GM18499 (cell line): ENCODE results near the gene SAA1.
A peak's percentile ranks its signal among the peaks of the same experiment; 100 is the strongest.

ENCODE experiments used
- ATAC-seq: cut with Tn5 transposase; IDR thresholded peaks from one replicate; pipeline ENCODE4 v1.9.1; 2021; ENCODE audit warnings: moderate number of reproducible peaks; ENCODE audit not compliant: insufficient read depth, unreplicated experiment

The SAA1 gene

DNA sequence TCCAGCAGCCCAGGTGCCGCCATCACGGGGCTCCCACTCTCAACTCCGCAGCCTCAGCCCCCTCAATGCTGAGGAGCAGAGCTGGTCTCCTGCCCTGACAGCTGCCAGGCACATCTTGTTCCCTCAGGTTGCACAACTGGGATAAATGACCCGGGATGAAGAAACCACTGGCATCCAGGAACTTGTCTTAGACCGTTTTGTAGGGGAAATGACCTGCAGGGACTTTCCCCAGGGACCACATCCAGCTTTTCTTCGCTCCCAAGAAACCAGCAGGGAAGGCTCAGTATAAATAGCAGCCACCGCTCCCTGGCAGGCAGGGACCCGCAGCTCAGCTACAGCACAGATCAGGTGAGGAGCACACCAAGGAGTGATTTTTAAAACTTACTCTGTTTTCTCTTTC is at the start of gene SAA1:
TSS of gene SAA1 (plus strand) at position 316 of the 400 bp plus-strand sequence. CDS start 624 bp downstream, outside the sequence.
- no peak for ATAC-seq

DNA sequence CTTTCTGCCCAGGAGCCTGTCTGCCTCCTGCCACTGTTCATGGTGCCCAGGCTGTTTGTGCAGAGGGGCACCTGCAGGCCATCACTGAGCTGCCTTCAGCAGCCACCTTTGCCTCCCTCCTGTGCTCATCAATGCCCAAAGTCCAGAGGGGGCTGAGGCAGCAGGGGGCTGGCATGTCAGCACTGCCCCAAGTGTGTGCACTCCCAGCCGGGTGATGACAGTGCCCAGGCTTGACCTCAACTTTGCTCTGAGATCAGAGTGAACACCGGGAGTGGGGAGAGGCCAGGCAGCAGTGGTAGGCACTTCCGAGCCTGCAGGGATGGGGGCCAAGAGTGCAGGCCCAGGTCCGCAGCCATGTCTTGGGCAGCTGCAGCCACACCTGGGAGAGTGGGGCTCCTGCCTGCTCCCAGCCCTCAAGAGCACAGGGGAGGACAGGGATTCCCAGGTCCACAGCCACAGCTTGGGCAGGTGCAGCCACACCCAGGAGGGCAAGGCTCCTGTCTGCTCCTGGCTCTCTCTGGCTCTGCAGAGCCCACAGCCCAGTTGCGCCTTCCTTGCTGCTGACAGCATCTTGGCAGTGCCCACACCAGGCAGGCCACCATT is 44.7 kb upstream of the SAA1 start:
- no peak for ATAC-seq

DNA sequence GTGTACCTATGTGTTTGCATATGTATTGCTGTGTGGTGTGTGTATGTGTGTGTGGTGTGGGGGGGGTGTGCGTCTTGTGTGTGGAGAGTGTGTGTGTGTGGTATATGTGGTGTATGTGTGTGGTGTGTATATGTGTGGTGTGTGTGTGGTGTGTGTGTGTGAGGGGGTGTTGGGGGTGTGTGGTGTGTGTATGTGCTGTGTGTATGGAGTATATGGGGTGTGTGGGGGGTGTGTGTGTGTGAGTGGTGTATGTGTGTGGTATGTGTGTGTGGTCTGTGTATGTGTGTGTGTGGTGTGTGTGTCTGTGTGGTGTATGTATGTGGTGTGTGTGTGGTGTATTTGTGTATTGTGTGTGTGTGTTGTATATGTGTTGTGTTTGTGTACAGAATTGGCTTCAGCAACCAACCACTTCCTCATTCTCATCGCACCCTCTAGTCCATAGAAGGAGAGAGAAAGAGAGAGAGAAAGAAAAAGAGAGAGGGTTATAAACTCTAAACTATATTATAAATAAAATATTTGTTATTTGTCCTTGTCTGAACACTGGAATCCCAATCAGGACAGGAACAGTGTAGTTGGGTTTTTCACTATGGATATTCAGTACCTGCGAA is 43.1 kb upstream of the SAA1 start:
- ATAC-seq: no peak

DNA sequence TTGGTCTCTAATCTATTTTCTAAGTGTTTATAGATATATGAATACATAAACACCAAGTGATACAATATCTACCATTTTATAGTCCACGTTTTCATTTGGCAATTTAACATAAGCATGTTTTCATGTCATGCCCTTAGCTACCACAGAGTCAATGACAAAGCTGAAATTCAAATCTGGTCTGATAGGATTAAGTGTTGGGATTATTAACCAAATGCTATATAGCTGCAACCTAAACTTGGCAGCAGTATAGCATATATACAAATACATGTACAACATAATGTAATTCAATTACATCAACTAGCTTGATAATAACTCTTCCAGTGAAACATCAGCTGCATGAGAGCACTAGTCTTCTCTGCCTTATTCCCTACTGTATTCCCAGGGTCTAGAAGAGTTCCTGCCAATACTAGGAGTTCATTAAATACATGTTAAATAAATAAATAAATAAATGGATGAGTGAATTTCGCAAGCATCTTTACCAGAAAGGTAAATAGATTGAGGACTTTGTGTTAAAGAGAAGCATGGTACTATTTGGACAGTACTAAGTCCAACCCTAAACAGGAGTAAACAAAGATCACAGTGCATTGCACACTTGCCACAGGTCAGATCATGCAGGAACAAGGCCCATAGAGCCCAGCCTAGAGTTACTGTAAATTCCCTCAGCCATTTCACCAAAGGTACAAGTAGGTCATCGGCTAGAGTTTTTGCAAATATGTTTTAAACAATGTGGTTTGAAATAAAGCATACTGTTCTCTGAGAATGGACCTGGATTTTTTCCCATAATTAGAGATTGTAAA is 42.3 kb upstream of the SAA1 start:
- ATAC-seq: no peak

DNA sequence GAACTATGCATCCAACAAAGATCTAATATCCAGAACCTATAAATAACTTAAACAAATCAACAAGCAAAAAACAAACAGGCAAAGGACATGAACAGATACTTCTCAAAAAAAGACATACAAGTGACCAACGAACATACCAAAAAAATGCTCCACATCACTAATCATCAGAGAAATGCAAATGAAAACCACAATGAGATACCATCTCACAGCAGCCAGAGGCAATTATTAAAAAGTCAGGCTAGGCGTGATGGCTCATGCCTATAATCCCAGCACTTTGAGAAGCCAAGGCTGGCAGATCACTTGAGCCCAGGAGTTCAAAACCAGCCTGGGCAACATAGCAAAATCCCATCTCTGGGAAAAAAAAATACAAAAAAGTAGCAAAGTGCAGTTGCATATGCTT is 40.2 kb upstream of the SAA1 start:
- ATAC-seq: no peak

DNA sequence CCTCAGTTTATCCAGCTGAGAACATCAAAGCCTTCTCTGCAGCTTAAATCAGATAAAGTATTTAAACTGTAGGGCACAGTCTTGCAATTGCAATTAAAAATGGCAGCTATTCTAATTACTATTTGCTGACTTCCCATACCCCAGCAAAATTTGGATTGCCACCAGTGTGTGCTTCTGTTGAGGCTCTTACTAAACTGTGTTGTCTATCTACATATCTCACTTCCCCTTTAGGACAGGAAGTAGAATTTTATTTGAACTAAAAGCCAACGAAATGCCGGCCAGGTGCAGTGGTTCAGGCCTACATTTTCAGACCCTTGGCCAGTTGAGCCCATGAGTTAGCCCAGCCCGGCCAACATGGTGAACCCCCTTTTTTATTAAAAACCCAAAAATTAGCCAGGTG is 36.6 kb upstream of the SAA1 start:
- ATAC-seq: peak; percentile 95

DNA sequence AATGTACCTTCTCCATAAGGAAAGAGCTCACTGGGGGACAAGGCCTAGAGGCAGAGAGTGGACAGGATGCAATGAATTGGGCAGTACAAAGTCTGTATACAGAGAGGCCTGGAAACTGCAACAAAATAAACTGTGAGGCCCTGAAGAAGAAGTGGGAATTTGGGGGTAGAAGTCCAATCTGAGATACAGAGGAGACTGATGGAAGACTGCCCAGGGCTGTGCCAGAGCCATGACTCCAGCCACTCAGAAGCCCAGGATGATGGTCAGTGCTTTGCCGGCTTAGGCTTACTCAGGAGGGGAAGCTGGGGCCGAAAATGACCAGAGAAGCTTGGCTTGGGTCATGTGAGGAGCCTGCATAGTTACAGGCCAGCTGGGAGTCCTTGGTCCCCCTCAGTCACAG is 35.2 kb upstream of the SAA1 start:
- no peak for ATAC-seq

DNA sequence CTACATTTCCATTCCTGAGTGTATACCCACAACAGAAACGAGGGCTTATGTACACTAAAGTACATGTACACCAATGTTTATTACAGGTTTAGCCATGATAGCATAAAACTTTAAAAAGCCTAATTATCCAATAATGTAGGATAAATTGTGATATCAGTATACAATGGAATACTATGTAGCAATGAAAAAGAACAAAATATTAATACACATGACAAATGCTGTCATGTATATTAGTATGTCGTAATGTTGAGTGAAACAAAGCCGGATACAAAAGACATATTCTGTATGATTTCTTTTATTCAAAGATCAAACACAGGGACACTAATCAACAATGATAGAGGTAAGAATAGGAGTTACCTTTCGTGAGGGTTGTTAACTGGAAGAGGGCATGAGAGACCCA is 32.2 kb upstream of the SAA1 start:
- no peak for ATAC-seq

DNA sequence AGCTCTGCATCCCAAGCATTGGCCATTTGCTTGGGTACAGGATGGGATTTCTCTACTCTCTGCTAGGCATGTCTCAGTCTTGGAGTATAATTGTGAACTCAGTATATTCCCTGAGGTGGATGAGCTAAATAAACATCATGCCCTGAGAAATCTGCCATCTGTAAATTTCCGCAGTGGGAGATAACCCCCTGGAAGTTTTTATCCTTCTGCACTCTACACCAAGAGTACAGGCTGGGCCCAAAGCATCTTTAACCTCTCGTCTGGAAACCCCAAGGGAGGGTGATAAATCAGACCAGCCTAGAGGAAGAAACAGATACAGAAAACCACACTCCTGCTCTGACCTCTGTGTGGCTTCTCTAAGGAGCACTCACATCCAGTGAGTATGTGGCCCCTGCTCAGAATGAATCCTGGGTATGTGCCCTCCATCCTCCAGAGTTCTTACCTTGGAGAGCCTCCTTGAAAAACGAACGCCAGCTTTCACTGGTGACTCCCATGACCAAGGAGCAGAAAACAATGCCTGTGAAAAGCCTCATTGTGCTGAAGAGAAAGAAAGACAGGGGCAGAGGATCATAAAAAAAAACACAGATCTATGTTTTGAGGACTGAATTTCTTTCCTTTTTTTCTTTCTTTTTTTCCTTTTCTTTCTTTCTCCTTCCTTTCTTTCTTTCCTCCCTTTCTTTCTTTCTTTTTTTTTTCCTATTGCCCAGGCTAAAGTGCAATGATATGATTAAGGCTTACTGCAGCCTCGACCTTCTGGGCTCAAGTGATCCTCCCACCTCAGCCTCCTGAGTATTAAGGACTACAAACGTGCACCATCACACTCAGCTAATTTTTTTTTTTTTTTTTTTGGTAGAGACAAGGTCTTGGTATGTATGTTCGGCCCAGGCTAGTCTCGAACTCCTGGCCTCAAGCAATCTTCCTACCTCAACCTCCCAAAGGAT is 30.4 kb upstream of the SAA1 start:
- ATAC-seq: no peak

DNA sequence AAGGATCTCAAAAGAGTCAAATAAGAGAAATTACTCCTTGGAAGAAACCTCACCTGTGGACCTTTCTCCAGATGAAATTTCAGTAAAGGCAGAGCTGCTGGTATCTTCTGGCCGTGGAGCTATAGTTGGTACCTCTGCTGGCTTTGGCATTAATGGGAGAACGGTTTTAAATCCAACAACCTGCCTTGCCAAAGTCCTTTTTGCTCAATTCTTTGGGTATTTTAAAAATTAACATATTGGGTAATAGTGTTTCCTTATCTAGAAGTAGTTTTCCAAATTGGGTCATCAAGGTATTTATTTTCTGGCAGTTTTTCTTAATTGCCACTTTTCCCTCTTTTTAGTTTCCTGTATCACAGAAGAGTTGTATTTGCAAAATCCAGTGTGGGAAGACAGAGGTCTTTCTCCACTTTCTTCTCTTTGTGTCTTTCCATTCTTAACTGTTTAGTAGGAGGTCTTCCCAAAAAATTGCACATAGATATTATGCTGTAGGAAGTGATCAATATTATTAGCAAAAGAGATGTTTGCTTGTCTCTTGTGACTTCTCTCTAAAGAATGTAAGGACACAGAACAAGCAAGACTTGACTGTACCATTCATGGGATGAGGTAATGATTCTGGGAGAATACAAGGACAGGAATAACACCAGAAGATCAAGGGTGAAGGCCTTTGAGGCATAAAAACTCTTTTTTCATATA is 29.3 kb upstream of the SAA1 start, which contains the start of gene SAA4:
TSS of gene SAA4 (minus strand) at position 139 of the 693 bp plus-strand sequence. CDS start 876 bp downstream, outside the sequence.
- ATAC-seq: no peak

DNA sequence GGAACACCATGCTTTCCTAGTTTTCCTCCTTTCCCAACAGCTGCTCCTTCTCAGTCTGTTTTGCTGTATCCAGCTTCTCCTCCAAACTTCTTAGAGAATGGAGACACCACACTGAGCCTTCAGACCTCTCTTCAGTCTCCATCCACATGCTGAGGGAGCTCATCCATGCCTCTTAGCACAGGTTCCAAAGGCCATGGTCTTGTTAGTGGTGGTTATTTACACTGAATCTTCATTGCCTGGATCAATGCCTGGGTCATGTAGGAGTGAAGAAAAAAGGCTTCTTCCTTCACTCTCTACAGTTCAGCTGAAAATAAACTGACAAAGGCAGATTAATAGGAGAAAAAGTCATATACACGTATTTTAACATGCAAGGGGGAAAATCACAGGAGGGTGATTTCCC is 26.4 kb upstream of the SAA1 start:
- ATAC-seq: no peak

DNA sequence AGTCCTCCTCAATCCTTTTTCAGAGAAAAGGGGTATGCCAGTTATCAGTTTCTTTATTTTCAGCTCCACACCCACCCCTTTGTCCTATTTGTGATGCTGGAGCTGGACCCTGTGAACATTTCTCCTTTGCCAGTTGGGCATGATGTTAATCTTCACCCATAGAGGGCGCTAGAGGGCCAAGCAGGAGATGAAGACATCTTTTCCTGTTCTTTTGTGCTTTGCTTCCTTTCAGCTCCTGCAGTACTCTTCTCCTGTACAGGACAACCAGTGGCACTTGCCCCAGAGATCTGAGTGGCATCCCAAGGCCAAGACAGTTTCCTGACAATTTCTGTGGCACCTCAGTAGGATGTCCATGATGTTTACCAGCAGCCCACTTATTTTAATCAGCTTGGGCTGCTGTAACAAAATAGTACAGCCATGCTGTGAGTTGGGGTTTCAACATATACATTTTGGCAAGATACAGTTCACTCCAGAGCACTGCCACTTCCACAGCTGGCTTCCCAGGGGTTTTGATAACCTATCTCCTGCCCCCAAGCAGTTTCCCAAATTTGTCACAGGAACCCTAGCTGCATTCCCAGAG is 22.2 kb upstream of the SAA1 start:
- no peak for ATAC-seq

DNA sequence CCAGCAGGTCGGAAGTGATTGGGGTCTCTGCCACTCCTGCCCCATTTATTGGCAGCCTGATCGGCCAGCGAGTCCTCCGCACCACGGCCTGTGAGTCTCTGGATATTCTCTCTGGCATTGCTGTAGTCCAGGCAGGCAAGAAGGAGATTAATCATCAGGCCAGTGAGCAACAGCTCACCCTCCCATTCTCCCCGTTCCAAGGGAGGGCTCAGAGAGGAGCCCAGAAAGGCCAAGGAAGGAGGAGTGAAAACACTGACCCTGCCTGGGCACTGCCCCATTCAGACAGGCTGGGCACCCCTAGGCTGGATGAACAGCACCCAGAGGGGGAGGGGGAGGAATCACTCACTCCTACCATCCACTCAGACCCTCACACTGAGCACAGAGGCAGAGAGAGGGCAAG is 20.7 kb upstream of the SAA1 start:
- no peak for ATAC-seq

DNA sequence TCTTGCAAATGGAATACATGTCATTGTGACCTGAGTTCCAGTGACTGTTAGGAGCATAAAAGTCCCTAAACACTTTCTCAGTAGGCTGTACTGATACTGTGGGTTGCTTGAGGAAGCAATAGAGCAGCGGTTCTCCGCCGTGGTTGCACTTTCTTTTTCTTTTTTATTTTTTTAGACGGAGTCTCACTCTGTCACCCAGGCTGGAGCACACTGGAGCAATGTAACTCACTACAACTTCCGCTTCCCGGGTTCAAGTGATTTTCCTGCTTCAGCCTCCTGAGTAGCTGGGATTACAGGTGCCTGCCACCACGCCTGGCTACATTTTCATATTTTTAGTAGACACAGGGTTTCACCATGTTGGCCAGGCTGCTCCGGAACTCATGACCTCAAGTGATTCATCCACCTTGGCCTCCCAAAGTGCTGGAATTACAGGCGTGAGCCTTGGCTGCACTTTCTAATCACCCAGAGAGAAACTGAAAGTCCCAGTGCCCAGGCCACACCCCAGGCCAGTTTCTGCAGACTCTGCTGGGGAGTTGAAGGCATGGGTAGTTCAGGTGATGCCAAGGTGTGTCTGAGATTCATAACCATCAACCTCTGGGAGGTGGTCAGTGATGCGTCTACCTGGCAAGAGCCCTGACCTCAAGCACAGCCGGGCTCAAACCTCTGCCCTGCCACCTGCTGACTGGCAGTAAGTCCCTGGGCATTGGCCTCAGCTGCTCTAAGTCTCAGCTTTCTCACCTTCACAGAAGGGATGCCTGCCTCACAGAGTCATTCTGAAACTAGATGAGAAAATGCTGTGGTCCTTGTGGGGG is 19.5 kb upstream of the SAA1 start:
- peak; percentile 59 for ATAC-seq

DNA sequence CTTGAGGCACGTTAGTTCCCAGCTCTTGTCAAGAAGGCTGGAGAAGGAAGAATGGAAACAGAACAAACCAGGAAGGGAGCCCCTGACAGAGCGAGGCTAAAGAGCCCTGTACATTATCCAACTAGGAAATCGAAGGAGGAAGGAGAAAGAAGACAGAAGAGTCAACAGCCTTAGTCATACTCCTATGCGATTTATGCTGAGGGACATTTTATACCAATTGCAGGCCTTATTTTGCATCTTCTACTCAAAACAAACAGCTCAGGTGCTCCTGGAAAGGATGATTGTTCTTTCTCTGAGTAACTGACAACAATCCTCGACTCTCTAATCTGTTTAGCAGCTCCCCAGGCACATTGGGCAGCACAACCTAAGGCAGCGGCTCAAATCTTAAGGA is 18.9 kb upstream of the SAA1 start:
- ATAC-seq: peak; percentile 16

DNA sequence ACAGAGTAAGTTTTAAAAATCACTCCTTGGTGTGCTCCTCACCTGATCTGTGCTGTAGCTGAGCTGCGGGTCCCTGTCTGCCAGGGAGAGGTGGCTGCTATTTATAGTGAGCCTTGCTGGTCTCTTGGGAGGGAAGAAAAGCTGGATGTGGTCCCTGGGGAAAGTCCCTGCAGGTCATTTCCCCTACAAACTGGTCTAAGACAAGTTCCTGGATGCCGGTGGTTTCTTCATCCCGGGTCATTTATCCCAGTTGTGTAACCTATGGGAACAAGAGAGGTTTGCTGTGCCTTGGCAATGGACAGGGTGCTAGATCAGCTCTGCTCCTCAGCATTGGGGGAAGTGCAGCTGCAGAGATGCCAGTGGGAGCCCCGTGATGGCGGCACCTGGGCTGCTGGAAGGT is 17.5 kb upstream of the SAA1 start, which contains the start of gene SAA2:
TSS of gene SAA2 (minus strand) at position 108 of the 400 bp plus-strand sequence. CDS start 657 bp downstream, outside the sequence.
- ATAC-seq: no peak

DNA sequence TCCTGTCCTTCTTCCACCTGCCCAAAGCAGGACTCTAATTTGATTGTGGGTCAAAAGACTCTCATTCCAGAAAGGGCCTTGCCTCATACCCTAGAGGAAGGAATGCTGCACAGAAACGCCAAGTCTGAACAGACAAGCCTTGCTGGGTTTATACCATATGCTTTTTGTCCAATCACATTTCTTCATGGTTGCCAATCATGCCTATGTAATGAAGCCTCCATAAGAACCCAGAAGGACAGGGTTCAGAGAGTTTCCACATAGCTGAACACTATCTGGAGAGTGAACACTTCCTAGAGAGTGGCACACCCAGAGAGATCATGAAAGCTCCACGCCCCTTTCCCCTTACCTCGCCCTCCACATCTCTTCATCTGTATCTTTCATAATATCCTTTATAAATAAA is 12.8 kb upstream of the SAA1 start:
- ATAC-seq: no peak

DNA sequence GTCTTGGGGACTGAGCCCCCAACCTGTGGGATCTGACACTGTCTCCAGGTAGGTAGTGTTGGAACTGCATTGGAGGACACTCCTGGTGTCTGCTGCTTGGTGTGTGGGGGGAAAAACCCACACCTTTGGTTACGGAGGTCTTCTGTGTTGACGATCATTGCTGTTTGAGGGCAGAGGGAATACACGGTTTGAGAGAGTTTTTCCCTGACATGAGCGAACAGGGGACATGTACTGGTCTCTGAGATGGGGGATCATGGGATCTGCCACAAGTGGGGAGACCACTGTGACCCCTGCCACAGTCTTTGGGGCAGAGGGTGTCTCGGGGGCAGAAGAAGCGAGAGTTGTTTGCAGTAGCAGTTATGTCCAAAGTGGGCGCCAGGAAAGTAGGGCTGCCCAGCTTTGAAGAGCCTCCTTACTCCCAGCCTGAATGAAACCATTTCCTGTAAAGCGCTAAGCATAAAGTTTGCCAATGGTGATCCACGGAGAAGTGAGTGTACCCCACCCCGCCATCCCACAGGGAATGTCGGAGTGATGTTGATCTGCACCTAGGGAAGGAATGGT is 12.2 kb upstream of the SAA1 start:
- no peak for ATAC-seq
